Smooth muscle cell (in vitro differentiated cells): ENCODE measurements around the gene GJA5. TPM values are rescaled to one million over a fixed set of nuclear protein-coding genes. Genes with fewer than 3 reads are reported as not detected.
A peak's percentile ranks its signal among the peaks of the same experiment; 100 is the strongest.

ENCODE experiments used
- DNase-seq: peaks from one replicate; lab custom pipeline; 2025; ENCODE audit not compliant: unreplicated experiment; lab: John Stamatoyannopoulos, UW
- H2AFZ ChIP-seq: fragments of 200-600 bp; sonication (generic); 2 replicates; pipeline ENCODE4 v1.6.0; 2016; ENCODE audit warnings: antibody characterized with exemption, low read depth, mild to moderate bottlenecking
- H3F3A ChIP-seq: fragments of 200-600 bp; sonication (generic); 2 replicates; pipeline ENCODE4 v1.6.0; 2017; ENCODE audit warnings: antibody characterized with exemption, low read depth
- H3K27ac ChIP-seq: fragments of 200-600 bp; sonication (generic); 2 replicates; pipeline ENCODE4 v1.5.1; 2016; ENCODE audit warnings: low read depth, mild to moderate bottlenecking
- H3K27me3 ChIP-seq: fragments of 200-600 bp; sonication (generic); 2 replicates; pipeline ENCODE4 v1.6.1; 2016; ENCODE audit warnings: low read depth, mild to moderate bottlenecking
- H3K36me3 ChIP-seq: fragments of 200-600 bp; sonication (generic); 2 replicates; pipeline ENCODE4 v1.5.1; 2016; ENCODE audit warnings: low read depth
- H3K4me1 ChIP-seq: fragments of 200-600 bp; sonication (generic); 2 replicates; pipeline ENCODE4 v1.5.1; 2016; ENCODE audit warnings: low read depth
- H3K4me2 ChIP-seq: fragments of 200-600 bp; sonication (generic); 2 replicates; pipeline ENCODE4 v1.6.0; 2016; ENCODE audit warnings: mild to moderate bottlenecking
- H3K4me3 ChIP-seq: fragments of 200-600 bp; sonication (generic); 2 replicates; pipeline ENCODE4 v1.5.1; 2016; ENCODE audit warnings: mild to moderate bottlenecking
- H3K79me2 ChIP-seq: fragments of 200-600 bp; sonication (generic); 2 replicates; pipeline ENCODE4 v1.6.0; 2016; ENCODE audit warnings: low read depth, mild to moderate bottlenecking
- H3K9ac ChIP-seq: fragments of 200-600 bp; sonication (generic); 2 replicates; pipeline ENCODE4 v1.6.0; 2016; ENCODE audit warnings: low read depth
- H3K9me3 ChIP-seq: fragments of 200-600 bp; sonication (generic); replicated peaks from 2 replicates; pipeline ENCODE4 v1.5.1; 2016; ENCODE audit warnings: low read depth
- H4K20me1 ChIP-seq: fragments of 200-600 bp; sonication (generic); 2 replicates; pipeline ENCODE4 v1.6.0; 2016; ENCODE audit warnings: low read depth
- CTCF ChIP-seq: fragments of 200-600 bp; sonication (generic); IDR thresholded peaks from 2 replicates; pipeline ENCODE4 v1.5.1; 2017; ENCODE audit warnings: borderline replicate concordance, mild to moderate bottlenecking, antibody characterized with exemption; ENCODE audit not compliant: insufficient read depth, poor library complexity, severe bottlenecking
- WGBS: methylation state at CpG from one replicate; pipeline ENCODE4 v1.1.7; 2016; ENCODE audit warnings: low lambda C conversion rate; 5-methylcytosine and 5-hydroxymethylcytosine counted together
- polyA plus RNA-seq: library from polyadenylated mRNA; unstranded; fragments of >200 nt; fragmentation: Nextera tagmentation; extraction: Ambion mirVana; gene quantifications from 2 replicates; pipeline ENCODE4 v1.2.1, GENCODE V29; 2016
- total RNA-seq: library from RNA; depleted of rRNA; stranded (reverse); fragments of >200 nt; gene quantifications from 2 replicates; pipeline ENCODE4 v1.2.3, GENCODE V29; 2014

The GJA5 gene
- total and polyA plus RNA-seq, 2 experiments from 2014 or later: 0.18 to 2.8 TPM

GRCh38 chr1:147773215-147773715, 12.9 kb upstream of the GJA5 start:
- Histone ChIP-seq H3K27me3 (no peaks in the 10 kb centered on the region), H3K9me3 (no peaks in the 10 kb centered on the region), H4K20me1 (no peaks in the 10 kb centered on the region), H3F3A (no peaks in the 10 kb centered on the region), H2AFZ (peak overlapping the region; percentile 62), H3K4me1 (peaks cover 8% of the 10 kb centered on the region), H3K4me3 (no peak overlapping the region), H3K9ac (no peak overlapping the region), H3K36me3 (no peaks in the 10 kb centered on the region), H3K79me2 (no peaks in the 10 kb centered on the region), H3K4me2 (peak overlapping the region; percentile 51), H3K27ac (no peak overlapping the region)
- 36% methylated on average over 6 of the region's 9 CpGs for WGBS
- no peak for TF ChIP-seq CTCF
- no peak for DNase-seq

GRCh38 chr1:147772570-147772969, 12.2 kb upstream of the GJA5 start:
- DNase-seq: no peak

GRCh38 chr1:147771226-147772125, 11.1 kb upstream of the GJA5 start:
- Histone ChIP-seq H3K4me3 (no peak overlapping the region), H3K27me3 (no peaks in the 10 kb centered on the region), H3K4me2 (no peak overlapping the region), H3K79me2 (no peaks in the 10 kb centered on the region), H3K27ac (no peak overlapping the region), H3K9ac (no peak overlapping the region), H2AFZ (no peak overlapping the region), H3K9me3 (no peaks in the 10 kb centered on the region), H3K4me1 (peaks cover 8% of the 10 kb centered on the region), H4K20me1 (no peaks in the 10 kb centered on the region), H3K36me3 (no peaks in the 10 kb centered on the region), H3F3A (no peaks in the 10 kb centered on the region)
- DNase-seq: no peak
- no peak for TF ChIP-seq CTCF
- 68% methylated on average over 10 of the region's 10 CpGs for WGBS

More at GRCh38 chr1:147772570-147772969, 12.2 kb upstream of the GJA5 start:
- no peaks in the 10 kb centered on the region for H3F3A ChIP-seq
- no peaks in the 10 kb centered on the region for H3K9me3 ChIP-seq
- no peak overlapping the region for H3K9ac ChIP-seq
- H3K36me3 ChIP-seq: no peaks in the 10 kb centered on the region
- no peak overlapping the region for H3K4me2 ChIP-seq
- H3K4me1 ChIP-seq: peaks cover 8% of the 10 kb centered on the region
- no peak overlapping the region for H2AFZ ChIP-seq
- no peaks in the 10 kb centered on the region for H3K27me3 ChIP-seq
- H3K27ac ChIP-seq: no peak overlapping the region
- no peak overlapping the region for H3K4me3 ChIP-seq
- H4K20me1 ChIP-seq: no peaks in the 10 kb centered on the region
- no peak for TF ChIP-seq CTCF
- H3K79me2 ChIP-seq: no peaks in the 10 kb centered on the region
- WGBS: 21% methylated on average over 4 of the region's 4 CpGs
